ENCODE results near the gene OR9A2.

DNA sequence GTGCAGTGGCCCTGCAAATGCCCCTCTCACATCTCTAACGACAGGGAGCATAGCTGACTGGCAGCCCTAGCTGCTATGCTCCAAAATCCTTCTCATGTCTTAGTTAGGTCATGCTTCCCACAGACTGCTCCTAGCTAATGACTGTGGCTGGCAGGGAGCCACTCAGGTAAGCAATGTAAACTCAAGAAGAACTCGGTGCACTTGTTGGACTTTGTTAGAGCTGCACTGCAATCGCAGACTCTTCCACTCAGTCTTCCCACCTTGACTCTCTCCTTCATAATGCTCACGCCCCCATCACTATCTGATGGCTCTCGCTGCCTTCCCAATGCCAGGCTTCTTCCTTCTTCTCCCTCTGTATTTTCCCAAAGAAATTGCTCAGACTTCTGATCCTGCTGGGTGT, 24.0 kb downstream of the OR9A2 start:
- TF ChIP-seq EP300 (IDR thresholded peaks at IDR 0.05) (no peak), CTCF (IDR thresholded peaks at IDR 0.05) (no peak), POLR2A (IDR thresholded peaks at IDR 0.05; ENCODE audit: low read depth) (no peak), POLR2AphosphoS5 (IDR thresholded peaks at IDR 0.05) (no peak)

Measured in esophagus muscularis mucosa (tissue), 4 donors.